CD4-positive, alpha-beta T cell (primary cell): ENCODE data around the gene ALDH3B1. TPM values are rescaled to one million over a fixed set of nuclear protein-coding genes. Genes with fewer than 3 reads are reported as not detected.
A peak's percentile ranks its signal among the peaks of the same experiment; 100 is the strongest.

Experiments
- ATAC-seq: fragments of 200-7000 bp; cut with Tn5 transposase; one replicate; pipeline ENCODE4 v1.10.0; 2022; ENCODE audit warnings: mild to moderate bottlenecking; ENCODE audit not compliant: poor library complexity
- CTCF ChIA-PET: fragments of 350-600 bp; sonication (Branson Sonifier 250); formaldehyde crosslinking; loops from one replicate; lab custom pipeline; 2021; ENCODE audit warnings: antibody characterized with exemption, inconsistent platforms; lab: Charles Lee
- POLR2A ChIA-PET: fragments of 350-600 bp; sonication (Branson Sonifier 250); formaldehyde crosslinking; loops from one replicate; lab custom pipeline; 2021; ENCODE audit warnings: antibody characterized with exemption, inconsistent platforms; lab: Charles Lee
- DNase-seq, 14 experiments: peaks; one replicate each; pipeline ENCODE4 v3.0.0-alpha.2; 2013 to 2020; ENCODE audit warnings: mixed read lengths in 2 of 14
- H3K27ac ChIP-seq, 2 donors: one replicate each; pipeline versions ENCODE4 v1.5.1 to v1.7.0; 2013; ENCODE audit warnings: low read length in 2 of 2, low read depth in 1 of 2, mild to moderate bottlenecking in 1 of 2
- H3K27me3 ChIP-seq, 2 experiments: 1 replicate in 1 of 2; 2 replicates in 1 of 2; pipeline versions ENCODE4 v1.6.1 to v1.7.0; 2013; ENCODE audit warnings: low read length in 2 of 2, control low read depth in 1 of 2, mild to moderate bottlenecking in 1 of 2, moderate library complexity in 1 of 2; ENCODE audit not compliant: insufficient read depth in 2 of 2, control insufficient read depth in 1 of 2
- H3K36me3 ChIP-seq: one replicate; pipeline ENCODE4 v1.6.1; 2013; ENCODE audit warnings: low read length, control low read depth; ENCODE audit not compliant: insufficient read depth
- H3K4me1 ChIP-seq: one replicate; pipeline ENCODE4 v1.6.1; 2013; ENCODE audit warnings: low read length, control low read depth; ENCODE audit not compliant: insufficient read depth
- H3K4me3 ChIP-seq: one replicate; pipeline ENCODE4 v1.5.1; 2013; ENCODE audit warnings: mild to moderate bottlenecking, low read length, moderate library complexity
- H3K9me3 ChIP-seq, 2 experiments: 1 replicate in 1 of 2; 2 replicates in 1 of 2; pipeline versions ENCODE4 v1.6.1 to v1.7.0; 2013; ENCODE audit warnings: low read length in 2 of 2, mild to moderate bottlenecking in 2 of 2, control low read depth in 1 of 2, moderate library complexity in 1 of 2; ENCODE audit not compliant: control insufficient read depth in 1 of 2, insufficient read depth in 1 of 2
- H3K27ac Mint-ChIP-seq: one replicate; pipeline ENCODE4 v1.8.0; 2020; ENCODE audit warnings: mixed read lengths
- H3K27me3 Mint-ChIP-seq: one replicate; pipeline ENCODE4 v1.8.0; 2021; ENCODE audit warnings: mixed read lengths
- H3K36me3 Mint-ChIP-seq: one replicate; pipeline ENCODE4 v1.8.0; 2021; ENCODE audit warnings: low read depth, mixed read lengths
- H3K4me1 Mint-ChIP-seq: one replicate; pipeline ENCODE4 v1.8.0; 2021; ENCODE audit warnings: low read depth, mixed read lengths
- H3K4me3 Mint-ChIP-seq: one replicate; pipeline ENCODE4 v1.8.0; 2020; ENCODE audit warnings: mild to moderate bottlenecking, mixed read lengths
- H3K9me3 Mint-ChIP-seq: one replicate; pipeline ENCODE4 v1.8.0; 2020; ENCODE audit warnings: mixed read lengths
- intact Hi-C, 2 experiments: fragments of 100-400 bp; cut with DNase I in 1 of 2; cut with micrococcal nuclease in 1 of 2; formaldehyde crosslinking; loops; one replicate each; pipeline versions ENCODE4 v1.15.1 to v1.9.0; 2023 to 2025; cut with DNase I, micrococcal nuclease
- total RNA-seq, 174 experiments: library from RNA in 2 of 174; stranded (reverse) in 2 of 174; gene quantifications; one replicate each; pipeline ENCODE4 v1.2.3 and lab custom pipeline; 2021 to 2026
- TF ChIP-seq, protein P1 (sequence below): fragments of 200-600 bp; IDR thresholded peaks from one replicate; pipeline ENCODE4 v1.8.0; 2022; ENCODE audit warnings: antibody characterized with exemption, mild to moderate bottlenecking

Gene ALDH3B1
- total RNA-seq, 2 experiments from 2014 or later, result 0.34 to 0.44 TPM

DNA sequence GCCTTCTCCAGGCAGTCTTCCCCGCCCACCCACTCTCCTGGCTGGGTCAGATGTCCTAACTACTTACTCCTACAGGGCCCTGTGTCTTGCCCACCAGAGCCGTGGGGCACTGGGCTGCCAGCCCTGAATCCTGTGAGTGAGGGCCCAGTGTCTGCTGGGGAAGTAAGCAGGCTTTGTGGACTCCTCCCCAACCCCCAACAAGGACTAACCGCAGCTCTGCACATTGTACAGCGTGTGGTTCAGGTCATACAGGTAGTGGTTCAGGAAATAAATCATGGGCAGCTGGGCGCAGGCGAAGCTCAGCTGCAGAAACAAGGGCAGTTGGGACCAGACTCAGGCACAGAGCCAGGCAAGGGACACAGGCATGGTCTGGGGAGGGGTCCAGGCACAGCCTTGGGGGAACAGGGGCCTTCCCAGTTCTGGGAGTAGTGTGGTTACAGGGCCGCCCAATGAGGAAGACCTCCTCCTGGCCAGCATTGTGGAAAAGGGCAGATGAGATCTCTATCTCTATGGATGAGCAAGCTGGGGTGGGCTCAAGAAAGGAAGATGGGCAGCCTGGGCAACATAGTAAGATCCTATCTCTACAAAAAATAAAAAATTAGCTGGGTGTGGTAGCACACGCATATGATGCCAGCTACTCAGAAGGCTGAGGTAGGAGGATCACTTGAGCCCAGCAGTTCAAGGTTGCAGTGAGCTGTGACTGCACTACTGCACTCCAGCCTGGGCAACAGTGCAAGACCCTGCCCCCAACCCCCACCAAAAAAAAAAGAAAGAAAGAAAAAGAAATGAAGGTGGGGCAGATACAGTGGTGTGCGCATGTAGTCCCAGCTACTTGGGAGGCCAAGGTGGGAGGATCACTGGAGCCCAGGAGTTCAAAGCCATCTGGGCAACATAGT is 11.7 kb upstream of the ALDH3B1 start:
- TF ChIP-seq, protein P1, sequence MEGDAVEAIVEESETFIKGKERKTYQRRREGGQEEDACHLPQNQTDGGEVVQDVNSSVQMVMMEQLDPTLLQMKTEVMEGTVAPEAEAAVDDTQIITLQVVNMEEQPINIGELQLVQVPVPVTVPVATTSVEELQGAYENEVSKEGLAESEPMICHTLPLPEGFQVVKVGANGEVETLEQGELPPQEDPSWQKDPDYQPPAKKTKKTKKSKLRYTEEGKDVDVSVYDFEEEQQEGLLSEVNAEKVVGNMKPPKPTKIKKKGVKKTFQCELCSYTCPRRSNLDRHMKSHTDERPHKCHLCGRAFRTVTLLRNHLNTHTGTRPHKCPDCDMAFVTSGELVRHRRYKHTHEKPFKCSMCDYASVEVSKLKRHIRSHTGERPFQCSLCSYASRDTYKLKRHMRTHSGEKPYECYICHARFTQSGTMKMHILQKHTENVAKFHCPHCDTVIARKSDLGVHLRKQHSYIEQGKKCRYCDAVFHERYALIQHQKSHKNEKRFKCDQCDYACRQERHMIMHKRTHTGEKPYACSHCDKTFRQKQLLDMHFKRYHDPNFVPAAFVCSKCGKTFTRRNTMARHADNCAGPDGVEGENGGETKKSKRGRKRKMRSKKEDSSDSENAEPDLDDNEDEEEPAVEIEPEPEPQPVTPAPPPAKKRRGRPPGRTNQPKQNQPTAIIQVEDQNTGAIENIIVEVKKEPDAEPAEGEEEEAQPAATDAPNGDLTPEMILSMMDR, result no peak
- Mint-ChIP-seq H3K4me3 (no peak overlapping the region), H3K9me3 (no peaks in the 10 kb centered on the region), H3K36me3 (peaks cover 8% of the 10 kb centered on the region), H3K4me1 (peaks cover 31% of the 10 kb centered on the region), H3K27me3 (no peaks in the 10 kb centered on the region), H3K27ac (no peak overlapping the region)
- peak; percentile 29 for ATAC-seq
- Histone ChIP-seq H3K36me3 (peaks cover 3% of the 10 kb centered on the region), H3K4me1 (peaks cover 54% of the 10 kb centered on the region), H3K9me3 (peaks cover 0 to 4% of the 10 kb centered on the region in 2 experiments), H3K27ac (no peak overlapping the region), H3K27me3 (no peaks in the 10 kb centered on the region), H3K4me3 (no peak overlapping the region)
- DNase-seq, result peak in 4 of 14 experiments; percentile 22 to 52 (median 34)
- CTCF ChIA-PET, result interaction anchor here (1.6 kb wide), 1 partner anchor 43 kb away, joined by 4 read pairs; no protein-coding TSS in a partner anchor
- intact Hi-C loops, result no loop called here
- POLR2A ChIA-PET, result interaction anchor here (1.5 kb wide), 1 partner anchor 10 kb away, joined by 3 read pairs; no protein-coding TSS in a partner anchor

DNA sequence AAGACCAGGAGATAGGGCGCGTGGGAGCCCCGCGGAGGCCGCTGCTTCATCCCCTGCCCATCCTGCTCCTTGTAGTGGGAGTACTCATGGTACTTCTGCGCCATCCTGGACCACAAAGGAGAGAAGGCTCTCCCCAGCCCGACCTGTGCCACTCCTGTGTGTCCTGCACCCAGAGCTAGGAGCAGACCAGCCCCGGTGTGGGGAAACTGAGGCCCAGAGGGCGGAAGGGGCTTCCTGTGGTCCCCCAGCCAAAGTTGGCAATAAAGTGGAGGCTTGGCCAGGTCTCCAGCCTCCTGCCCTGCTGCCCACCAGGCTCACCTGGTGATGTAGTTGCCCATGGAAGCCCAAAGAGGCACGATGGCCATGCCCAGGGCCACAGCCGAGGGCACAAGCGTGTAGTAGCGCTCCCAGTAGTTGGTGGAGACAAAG is 10.9 kb upstream of the ALDH3B1 start:
- Histone ChIP-seq H3K9me3 (peaks cover 0 to 4% of the 10 kb centered on the region in 2 experiments), H3K4me1 (peaks cover 52% of the 10 kb centered on the region), H3K36me3 (peaks cover 3% of the 10 kb centered on the region), H3K27me3 (no peaks in the 10 kb centered on the region), H3K4me3 (no peak overlapping the region), H3K27ac (no peak overlapping the region)
- H3K36me3 Mint-ChIP-seq, result peaks cover 8% of the 10 kb centered on the region
- peaks cover 28% of the 10 kb centered on the region for H3K4me1 Mint-ChIP-seq
- TF ChIP-seq, protein P1, result no peak
- DNase-seq (no peak), ATAC-seq (no peak)
- intact Hi-C loops, result no loop called here
- no peaks in the 10 kb centered on the region for H3K9me3 Mint-ChIP-seq
- H3K27me3 Mint-ChIP-seq, result no peaks in the 10 kb centered on the region
- POLR2A ChIA-PET, result interaction anchor here (1.5 kb wide), 1 partner anchor 9 kb away, joined by 3 read pairs; no protein-coding TSS in a partner anchor
- CTCF ChIA-PET, result interaction anchor here (1.6 kb wide), 1 partner anchor 44 kb away, joined by 4 read pairs; no protein-coding TSS in a partner anchor
- H3K27ac Mint-ChIP-seq, result no peak overlapping the region
- H3K4me3 Mint-ChIP-seq, result no peak overlapping the region

DNA sequence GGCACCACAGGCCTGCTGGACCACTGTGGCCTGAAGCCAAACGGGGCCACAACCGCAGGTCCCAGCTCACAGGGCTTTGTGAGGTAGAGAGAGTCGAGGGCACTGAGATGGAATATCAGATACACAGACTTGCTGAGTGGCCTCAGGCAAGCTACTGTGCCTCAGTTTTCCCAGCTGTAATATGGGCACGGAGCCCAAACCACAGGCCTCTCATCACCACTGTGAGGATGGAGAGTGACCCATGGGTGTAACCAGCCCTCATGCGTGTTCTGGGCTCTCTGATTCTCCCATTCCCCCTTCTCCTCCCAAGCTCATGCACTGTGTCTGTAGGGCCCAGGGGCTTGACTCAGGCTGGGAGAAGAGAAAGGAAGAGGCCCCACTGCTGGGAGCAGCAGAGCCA is 10.4 kb upstream of the ALDH3B1 start:
- H3K9me3 Mint-ChIP-seq, result no peaks in the 10 kb centered on the region
- Histone ChIP-seq H3K9me3 (peaks cover 0 to 4% of the 10 kb centered on the region in 2 experiments), H3K4me3 (no peak overlapping the region), H3K4me1 (peaks cover 57% of the 10 kb centered on the region), H3K36me3 (peaks cover 3% of the 10 kb centered on the region), H3K27me3 (no peaks in the 10 kb centered on the region), H3K27ac (no peak overlapping the region)
- POLR2A ChIA-PET, result interaction anchor here (1.5 kb wide), 1 partner anchor 9 kb away, joined by 3 read pairs; no protein-coding TSS in a partner anchor
- H3K36me3 Mint-ChIP-seq, result peaks cover 8% of the 10 kb centered on the region
- H3K4me3 Mint-ChIP-seq, result no peak overlapping the region
- H3K27ac Mint-ChIP-seq, result no peak overlapping the region
- H3K27me3 Mint-ChIP-seq, result no peaks in the 10 kb centered on the region
- CTCF ChIA-PET, result interaction anchor here (1.6 kb wide), 1 partner anchor 44 kb away, joined by 4 read pairs; no protein-coding TSS in a partner anchor
- no peak for DNase-seq
- TF ChIP-seq, protein P1, result no peak
- no peak for ATAC-seq
- H3K4me1 Mint-ChIP-seq, result peaks cover 28% of the 10 kb centered on the region
- intact Hi-C loops, result loop anchor here in 1 of 2 experiments (10.0 kb wide), 1 partner anchor 205 kb away; no protein-coding TSS in a partner anchor
